WTC11 (cell line): ENCODE data around the gene CNGA3.
"Not testable (repeated sequence)": the region's sequence is repeated elsewhere in the genome, so short reads cannot be mapped to it uniquely, and the experiment has no call there.

ENCODE experiments used
- ATF1 ChIP-seq: sonication (generic); formaldehyde crosslinking; IDR thresholded peaks from 2 replicates; pipeline ENCODE4 v1.8.1; 2023; ENCODE audit warnings: mild to moderate bottlenecking, moderate library complexity, missing genetic modification reagents
- NFYB ChIP-seq: sonication (generic); formaldehyde crosslinking; conservative IDR thresholded peaks from 2 replicates; pipeline ENCODE4 v1.8.0; 2022; ENCODE audit warnings: low read depth, missing genetic modification reagents
- NR2C2 ChIP-seq: sonication (generic); formaldehyde crosslinking; IDR thresholded peaks from 2 replicates; pipeline ENCODE4 v1.8.0; 2022; ENCODE audit warnings: mild to moderate bottlenecking, missing genetic modification reagents
- SMAD3 ChIP-seq: sonication (generic); formaldehyde crosslinking; IDR thresholded peaks from 2 replicates; pipeline ENCODE4 v1.8.0; 2022; ENCODE audit warnings: missing genetic modification reagents, mild to moderate bottlenecking, borderline replicate concordance
- TF ChIP-seq, protein P1 (sequence below): fragments of 200-600 bp; IDR thresholded peaks from 2 replicates; pipeline ENCODE4 v1.8.0; 2022; ENCODE audit warnings: antibody characterized with exemption
- TF ChIP-seq, protein P2 (sequence below): sonication (generic); formaldehyde crosslinking; IDR thresholded peaks from 2 replicates; pipeline ENCODE4 v1.8.0; 2022; ENCODE audit warnings: mild to moderate bottlenecking, missing genetic modification reagents
- TF ChIP-seq, protein P3 (sequence below): sonication (generic); formaldehyde crosslinking; IDR thresholded peaks from 2 replicates; pipeline ENCODE4 v1.8.1; 2023; ENCODE audit warnings: mild to moderate bottlenecking, missing genetic modification reagents, moderate library complexity
- TF ChIP-seq, protein P4 (sequence below): sonication (generic); formaldehyde crosslinking; IDR thresholded peaks from 2 replicates; pipeline ENCODE4 v1.8.1; 2022; ENCODE audit warnings: mild to moderate bottlenecking, moderate library complexity, missing genetic modification reagents
- TF ChIP-seq, protein P5 (sequence below): sonication (generic); formaldehyde crosslinking; IDR thresholded peaks from 2 replicates; pipeline ENCODE4 v1.8.0; 2022; ENCODE audit warnings: mild to moderate bottlenecking, missing genetic modification reagents
- TF ChIP-seq, protein P6 (sequence below): sonication (generic); formaldehyde crosslinking; IDR thresholded peaks from 2 replicates; pipeline ENCODE4 v1.8.1; 2022; ENCODE audit warnings: low read depth, missing genetic modification reagents, borderline replicate concordance

DNA sequence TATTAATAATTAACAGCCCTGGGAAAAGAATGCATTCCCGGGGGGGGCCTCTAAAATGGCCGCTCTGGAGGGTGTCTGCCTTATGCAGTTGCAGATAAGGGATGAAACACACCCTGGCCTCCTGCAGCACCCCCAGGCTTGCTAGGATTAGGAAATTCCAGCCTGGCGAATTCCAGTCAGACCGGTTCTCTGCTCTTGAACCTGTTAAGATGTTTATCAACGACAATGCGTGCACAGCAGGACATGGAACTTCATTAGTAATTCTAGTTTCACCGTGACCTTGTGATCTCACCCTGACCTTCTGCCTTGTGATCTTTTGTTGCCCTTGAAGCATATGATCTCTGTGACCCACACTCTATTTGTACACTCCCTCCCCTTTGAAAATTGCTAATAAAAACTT is 68.0 kb downstream of the CNGA3 start:
- TF ChIP-seq, protein P1, sequence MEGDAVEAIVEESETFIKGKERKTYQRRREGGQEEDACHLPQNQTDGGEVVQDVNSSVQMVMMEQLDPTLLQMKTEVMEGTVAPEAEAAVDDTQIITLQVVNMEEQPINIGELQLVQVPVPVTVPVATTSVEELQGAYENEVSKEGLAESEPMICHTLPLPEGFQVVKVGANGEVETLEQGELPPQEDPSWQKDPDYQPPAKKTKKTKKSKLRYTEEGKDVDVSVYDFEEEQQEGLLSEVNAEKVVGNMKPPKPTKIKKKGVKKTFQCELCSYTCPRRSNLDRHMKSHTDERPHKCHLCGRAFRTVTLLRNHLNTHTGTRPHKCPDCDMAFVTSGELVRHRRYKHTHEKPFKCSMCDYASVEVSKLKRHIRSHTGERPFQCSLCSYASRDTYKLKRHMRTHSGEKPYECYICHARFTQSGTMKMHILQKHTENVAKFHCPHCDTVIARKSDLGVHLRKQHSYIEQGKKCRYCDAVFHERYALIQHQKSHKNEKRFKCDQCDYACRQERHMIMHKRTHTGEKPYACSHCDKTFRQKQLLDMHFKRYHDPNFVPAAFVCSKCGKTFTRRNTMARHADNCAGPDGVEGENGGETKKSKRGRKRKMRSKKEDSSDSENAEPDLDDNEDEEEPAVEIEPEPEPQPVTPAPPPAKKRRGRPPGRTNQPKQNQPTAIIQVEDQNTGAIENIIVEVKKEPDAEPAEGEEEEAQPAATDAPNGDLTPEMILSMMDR, result not testable (repeated sequence)
- TF ChIP-seq, protein P2, sequence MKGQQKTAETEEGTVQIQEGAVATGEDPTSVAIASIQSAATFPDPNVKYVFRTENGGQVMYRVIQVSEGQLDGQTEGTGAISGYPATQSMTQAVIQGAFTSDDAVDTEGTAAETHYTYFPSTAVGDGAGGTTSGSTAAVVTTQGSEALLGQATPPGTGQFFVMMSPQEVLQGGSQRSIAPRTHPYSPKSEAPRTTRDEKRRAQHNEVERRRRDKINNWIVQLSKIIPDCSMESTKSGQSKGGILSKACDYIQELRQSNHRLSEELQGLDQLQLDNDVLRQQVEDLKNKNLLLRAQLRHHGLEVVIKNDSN (CRISPR knock-in tag), result not testable (repeated sequence)
- TF ChIP-seq SMAD3 (CRISPR knock-in tag); ATF1 (CRISPR knock-in tag); NR2C2 (CRISPR knock-in tag); NFYB: not testable (repeated sequence)
- TF ChIP-seq, protein P3, sequence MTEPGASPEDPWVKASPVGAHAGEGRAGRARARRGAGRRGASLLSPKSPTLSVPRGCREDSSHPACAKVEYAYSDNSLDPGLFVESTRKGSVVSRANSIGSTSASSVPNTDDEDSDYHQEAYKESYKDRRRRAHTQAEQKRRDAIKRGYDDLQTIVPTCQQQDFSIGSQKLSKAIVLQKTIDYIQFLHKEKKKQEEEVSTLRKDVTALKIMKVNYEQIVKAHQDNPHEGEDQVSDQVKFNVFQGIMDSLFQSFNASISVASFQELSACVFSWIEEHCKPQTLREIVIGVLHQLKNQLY (CRISPR knock-in tag), result not testable (repeated sequence)
- TF ChIP-seq, protein P4, sequence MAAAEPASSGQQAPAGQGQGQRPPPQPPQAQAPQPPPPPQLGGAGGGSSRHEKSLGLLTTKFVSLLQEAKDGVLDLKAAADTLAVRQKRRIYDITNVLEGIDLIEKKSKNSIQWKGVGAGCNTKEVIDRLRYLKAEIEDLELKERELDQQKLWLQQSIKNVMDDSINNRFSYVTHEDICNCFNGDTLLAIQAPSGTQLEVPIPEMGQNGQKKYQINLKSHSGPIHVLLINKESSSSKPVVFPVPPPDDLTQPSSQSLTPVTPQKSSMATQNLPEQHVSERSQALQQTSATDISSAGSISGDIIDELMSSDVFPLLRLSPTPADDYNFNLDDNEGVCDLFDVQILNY, result not testable (repeated sequence)
- TF ChIP-seq, protein P5, sequence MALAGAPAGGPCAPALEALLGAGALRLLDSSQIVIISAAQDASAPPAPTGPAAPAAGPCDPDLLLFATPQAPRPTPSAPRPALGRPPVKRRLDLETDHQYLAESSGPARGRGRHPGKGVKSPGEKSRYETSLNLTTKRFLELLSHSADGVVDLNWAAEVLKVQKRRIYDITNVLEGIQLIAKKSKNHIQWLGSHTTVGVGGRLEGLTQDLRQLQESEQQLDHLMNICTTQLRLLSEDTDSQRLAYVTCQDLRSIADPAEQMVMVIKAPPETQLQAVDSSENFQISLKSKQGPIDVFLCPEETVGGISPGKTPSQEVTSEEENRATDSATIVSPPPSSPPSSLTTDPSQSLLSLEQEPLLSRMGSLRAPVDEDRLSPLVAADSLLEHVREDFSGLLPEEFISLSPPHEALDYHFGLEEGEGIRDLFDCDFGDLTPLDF (CRISPR knock-in tag), result not testable (repeated sequence)
- TF ChIP-seq, protein P6, sequence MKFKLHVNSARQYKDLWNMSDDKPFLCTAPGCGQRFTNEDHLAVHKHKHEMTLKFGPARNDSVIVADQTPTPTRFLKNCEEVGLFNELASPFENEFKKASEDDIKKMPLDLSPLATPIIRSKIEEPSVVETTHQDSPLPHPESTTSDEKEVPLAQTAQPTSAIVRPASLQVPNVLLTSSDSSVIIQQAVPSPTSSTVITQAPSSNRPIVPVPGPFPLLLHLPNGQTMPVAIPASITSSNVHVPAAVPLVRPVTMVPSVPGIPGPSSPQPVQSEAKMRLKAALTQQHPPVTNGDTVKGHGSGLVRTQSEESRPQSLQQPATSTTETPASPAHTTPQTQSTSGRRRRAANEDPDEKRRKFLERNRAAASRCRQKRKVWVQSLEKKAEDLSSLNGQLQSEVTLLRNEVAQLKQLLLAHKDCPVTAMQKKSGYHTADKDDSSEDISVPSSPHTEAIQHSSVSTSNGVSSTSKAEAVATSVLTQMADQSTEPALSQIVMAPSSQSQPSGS, result not testable (repeated sequence)
